GM12892 (cell line): ENCODE measurements around the gene GLT6D1.
"Not testable (repeated sequence)": the region's sequence is repeated elsewhere in the genome, so short reads cannot be mapped to it uniquely, and the experiment has no call there.

ENCODE experiments used
- DNase-seq: peaks from one replicate; pipeline ENCODE4 v3.0.0; 2011; ENCODE audit not compliant: insufficient read length
- FAIRE-seq: peaks from 2 replicates; lab custom pipeline; 2011; peaks lifted over from hg19 to GRCh38; lab: Jason Lieb, UNC
- POLR2A ChIP-seq: IDR thresholded peaks from 2 replicates; pipeline ENCODE4 v1.6.1; 2011; ENCODE audit warnings: low read depth, low read length, control low read depth
- POLR2AphosphoS5 ChIP-seq: IDR thresholded peaks from 2 replicates; pipeline ENCODE4 v1.6.1; 2011; ENCODE audit warnings: low read depth, low read length, control low read depth
- TAF1 ChIP-seq: IDR thresholded peaks from 2 replicates; pipeline ENCODE4 v1.6.1; 2011; ENCODE audit warnings: low read depth, mild to moderate bottlenecking, control low read depth, low read length, borderline replicate concordance

The GLT6D1 gene

DNA sequence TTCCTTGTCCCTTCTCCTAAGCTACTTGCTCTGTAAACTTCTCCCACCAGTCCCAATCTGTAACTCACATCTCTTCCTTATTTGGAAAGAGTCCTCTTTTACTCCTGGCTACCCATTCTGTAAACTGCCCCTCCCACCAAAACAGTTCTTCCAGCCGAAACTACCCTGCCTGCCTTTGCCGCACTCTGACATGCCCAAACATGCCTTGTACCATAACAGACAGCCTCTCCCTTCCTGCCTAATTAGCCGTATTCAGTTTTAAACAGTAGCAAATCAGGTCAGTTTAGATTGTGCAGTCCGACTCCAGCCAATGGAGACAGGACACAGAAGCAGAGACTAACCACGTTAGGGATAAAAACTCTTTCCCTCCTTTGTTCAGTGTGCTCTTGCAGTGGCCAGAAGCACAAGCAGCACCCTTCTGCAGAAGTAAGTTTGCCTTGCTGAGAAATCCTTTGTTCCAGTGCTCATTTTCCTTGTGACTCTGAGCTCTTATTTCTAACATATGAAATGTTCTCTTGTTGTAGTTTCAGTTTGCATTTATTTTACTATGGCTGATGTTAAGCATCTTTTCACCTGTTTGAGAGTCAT, 5.4 kb upstream of the GLT6D1 start:
- no peak for TF ChIP-seq TAF1
- no peak for TF ChIP-seq POLR2A
- TF ChIP-seq POLR2AphosphoS5, result no peak
- DNase-seq (no peak), FAIRE-seq (no peak)

DNA sequence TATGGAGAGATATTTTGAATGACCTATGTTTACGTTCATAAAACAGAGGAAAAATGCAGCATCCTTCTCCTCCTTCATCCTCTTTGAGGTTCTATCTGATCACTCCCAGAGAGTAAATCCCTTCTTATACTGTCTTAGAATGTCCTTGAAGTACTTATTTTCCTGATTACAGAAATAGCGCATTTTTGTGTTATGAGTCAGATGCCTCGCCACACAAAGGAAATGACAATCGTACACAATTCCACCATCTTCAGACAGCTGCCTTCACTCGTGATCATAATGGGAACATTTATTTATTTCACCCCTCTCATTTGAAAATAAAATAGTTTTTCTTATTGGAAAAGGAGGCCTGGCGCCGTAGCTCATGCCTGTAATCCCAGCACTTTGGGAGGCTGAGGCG, 2.4 kb upstream of the GLT6D1 start:
- DNase-seq (no peak), FAIRE-seq (no peak)
- no peak for TF ChIP-seq POLR2AphosphoS5
- TF ChIP-seq POLR2A, result no peak
- TF ChIP-seq TAF1, result no peak

GRCh38 chr9:135641047-135641446, 1.7 kb upstream of the GLT6D1 start:
- DNase-seq (no peak), FAIRE-seq (no peak)
- TF ChIP-seq TAF1 (no peak), POLR2AphosphoS5 (no peak), POLR2A (no peak)

- not testable (repeated sequence) for DNase-seq, FAIRE-seq
Measured at GRCh38 chr9:135636930-135637530, 2.3 kb downstream of the GLT6D1 start.

- DNase-seq (no peak), FAIRE-seq (no peak)
- TF ChIP-seq POLR2AphosphoS5 (no peak), POLR2A (no peak), TAF1 (no peak)
Measured at GRCh38 chr9:135632841-135633240, 6.5 kb downstream of the GLT6D1 start.

GRCh38 chr9:135624282-135624681, 15.1 kb downstream of the GLT6D1 start:
- no peak for FAIRE-seq
- DNase-seq, result no peak
- TF ChIP-seq TAF1, result no peak
- no peak for TF ChIP-seq POLR2A
- no peak for TF ChIP-seq POLR2AphosphoS5

- no peak for FAIRE-seq
- TF ChIP-seq TAF1, result no peak
- no peak for TF ChIP-seq POLR2AphosphoS5
- TF ChIP-seq POLR2A, result no peak
- DNase-seq, result no peak
Measured at GRCh38 chr9:135622415-135623020, 16.8 kb downstream of the GLT6D1 start.

- no peak for FAIRE-seq
- no peak for DNase-seq
- TF ChIP-seq POLR2AphosphoS5 (no peak), TAF1 (no peak), POLR2A (no peak)
Measured at GRCh38 chr9:135620558-135620957, 18.8 kb downstream of the GLT6D1 start.

DNA sequence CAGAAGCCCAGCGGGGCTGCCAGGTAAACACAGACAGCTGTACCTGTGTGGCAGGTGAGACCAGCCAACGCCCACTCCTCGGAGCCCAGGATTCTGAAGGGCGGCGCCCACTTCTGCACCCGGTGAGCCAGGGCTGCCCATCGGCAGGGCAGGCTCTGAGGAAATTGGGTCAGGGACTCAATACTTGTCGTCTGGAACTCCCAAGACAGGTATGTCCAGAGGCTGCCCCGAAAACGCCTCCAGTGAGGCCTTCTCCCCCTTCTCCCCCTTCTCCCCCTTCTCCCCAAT, 19.8 kb downstream of the GLT6D1 start:
- FAIRE-seq, result no peak
- no peak for DNase-seq
- TF ChIP-seq TAF1 (no peak), POLR2A (no peak), POLR2AphosphoS5 (no peak)

DNA sequence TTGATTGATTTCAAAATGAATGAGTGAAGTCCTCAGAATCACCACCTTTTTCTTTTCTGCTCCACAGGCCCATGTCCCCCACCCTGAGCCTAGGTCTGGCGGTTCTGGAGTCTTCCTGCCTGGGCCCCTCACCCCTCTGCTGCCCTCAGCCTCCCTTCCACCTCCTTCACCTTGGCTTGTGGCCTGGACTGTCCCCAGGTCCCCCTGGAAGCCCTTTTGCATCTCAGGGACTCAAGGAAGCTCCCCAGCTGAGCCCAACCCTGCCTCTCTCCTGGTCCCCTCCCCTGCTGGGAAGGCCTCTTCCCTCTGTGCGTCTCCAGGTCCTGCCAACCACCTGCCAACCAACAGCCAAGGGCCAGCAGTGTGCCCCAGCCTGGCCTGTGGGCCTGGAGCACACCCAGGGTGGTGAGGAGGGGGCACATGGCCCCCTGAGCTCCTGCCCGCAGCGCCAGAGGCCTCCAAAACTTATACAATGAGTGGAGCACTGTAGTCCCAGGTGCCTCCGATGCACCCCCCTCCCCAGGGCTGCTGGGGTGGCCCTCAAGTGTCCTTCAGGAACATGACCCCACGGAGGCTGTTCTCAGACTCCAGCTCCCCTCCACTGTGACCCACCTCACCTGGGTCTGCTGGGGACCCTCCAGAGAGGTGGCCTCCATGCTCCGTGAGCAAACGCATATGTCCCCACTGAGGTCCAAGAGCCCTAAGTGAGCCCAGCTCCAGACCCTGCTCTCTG, 20.3 kb downstream of the GLT6D1 start:
- DNase-seq, result no peak
- TF ChIP-seq TAF1 (no peak), POLR2AphosphoS5 (no peak), POLR2A (no peak)
- no peak for FAIRE-seq

GRCh38 chr9:135617991-135618411, 21.3 kb downstream of the GLT6D1 start:
- no peak for TF ChIP-seq TAF1
- TF ChIP-seq POLR2AphosphoS5, result no peak
- TF ChIP-seq POLR2A, result no peak
- FAIRE-seq (no peak), DNase-seq (no peak)

- FAIRE-seq, result no peak
- DNase-seq, result no peak
Measured at GRCh38 chr9:135617538-135617900, 21.8 kb downstream of the GLT6D1 start.

More at GRCh38 chr9:135617538-135617900, 21.8 kb downstream of the GLT6D1 start:
- TF ChIP-seq POLR2A (no peak), POLR2AphosphoS5 (no peak), TAF1 (no peak)
